DMS153 (cell line): ENCODE data around the gene RPS6KA5.
"Not testable (repeated sequence)": the region's sequence is repeated elsewhere in the genome, so short reads cannot be mapped to it uniquely, and the experiment has no call there.

Experiments used
- DNase-seq: peaks from one replicate; lab custom pipeline; 2025; lab: John Stamatoyannopoulos, UW

The RPS6KA5 gene

GRCh38 chr14:90830931-90831701 lies 229.3 kb downstream of the RPS6KA5 start:
- DNase-seq, result no peak

- DNase-seq, result no peak
These were observed 230.8 kb downstream of the RPS6KA5 start for GRCh38 chr14:90829677-90830076.

GRCh38 chr14:90828642-90829487 lies 231.6 kb downstream of the RPS6KA5 start:
- DNase-seq, result no peak

- peak; percentile 83 for DNase-seq
These were observed 232.4 kb downstream of the RPS6KA5 start for GRCh38 chr14:90827919-90828610.

- DNase-seq, result not testable (repeated sequence)
These were observed 236.9 kb downstream of the RPS6KA5 start for GRCh38 chr14:90823542-90823941.

GRCh38 chr14:90820958-90821357 lies 239.5 kb downstream of the RPS6KA5 start:
- no peak for DNase-seq

- no peak for DNase-seq
These were observed 240.6 kb downstream of the RPS6KA5 start for GRCh38 chr14:90819734-90820393.

GRCh38 chr14:90818715-90819114 lies 241.7 kb downstream of the RPS6KA5 start:
- no peak for DNase-seq

GRCh38 chr14:90816681-90817436 lies 243.6 kb downstream of the RPS6KA5 start:
- no peak for DNase-seq

GRCh38 chr14:90815822-90816662 lies 244.4 kb downstream of the RPS6KA5 start, which contains the start of gene TTC7B:
TTC7B (minus strand) TSS chr14:90816430; CDS start chr14:90816295, 135 bp downstream.
- DNase-seq, result no peak

GRCh38 chr14:90815572-90815821 lies 244.9 kb downstream of the RPS6KA5 start:
- DNase-seq, result no peak

- DNase-seq, result no peak
These were observed 245.5 kb downstream of the RPS6KA5 start for GRCh38 chr14:90814806-90815571.

GRCh38 chr14:90813442-90813841 lies 247.0 kb downstream of the RPS6KA5 start:
- DNase-seq, result no peak

GRCh38 chr14:90812109-90812508 lies 248.3 kb downstream of the RPS6KA5 start:
- DNase-seq, result no peak

- DNase-seq, result no peak
These were observed 248.8 kb downstream of the RPS6KA5 start for GRCh38 chr14:90811641-90812040.

GRCh38 chr14:90810806-90811205 lies 249.6 kb downstream of the RPS6KA5 start:
- DNase-seq, result no peak

GRCh38 chr14:90809530-90810312 lies 250.7 kb downstream of the RPS6KA5 start:
- no peak for DNase-seq

- DNase-seq, result no peak
These were observed 251.5 kb downstream of the RPS6KA5 start for GRCh38 chr14:90808759-90809529.
